HepG2 (cell line): Measurements from ENCODE around the gene SREBF1. TPM values are rescaled to one million over a fixed set of nuclear protein-coding genes. Genes with fewer than 3 reads are reported as not detected.

Experiments used
- CEBPB ChIP-seq: IDR thresholded peaks from 2 replicates; pipeline ENCODE4 v1.6.1; 2011; ENCODE audit warnings: low read depth, low read length, improper control_type of control experiment, borderline replicate concordance
- DMAP1 ChIP-seq: IDR thresholded peaks from 2 replicates; pipeline ENCODE4 v1.6.1; 2016
- DNMT3B ChIP-seq: conservative IDR thresholded peaks from 2 replicates; pipeline ENCODE4 v1.6.1; 2016; ENCODE audit warnings: missing biosample characterization, control low read depth
- HNF4A ChIP-seq: sonication (generic); formaldehyde crosslinking; IDR thresholded peaks from 2 replicates; pipeline ENCODE4 v1.4.0; 2020; ENCODE audit warnings: missing genetic modification reagents
- HOXD1 ChIP-seq: sonication (generic); formaldehyde crosslinking; IDR thresholded peaks from 2 replicates; pipeline ENCODE4 v1.5.0; 2020; ENCODE audit warnings: missing genetic modification reagents
- NFYC ChIP-seq: IDR thresholded peaks from 2 replicates; pipeline ENCODE4 v1.6.1; 2016; ENCODE audit warnings: missing genetic modification reagents, missing compliant biosample characterization
- NONO ChIP-seq, 2 experiments: fragments of 450-650 bp in 1 of 2; sonication (generic) in 1 of 2; formaldehyde crosslinking in 1 of 2; IDR thresholded peaks in 1 of 2; conservative IDR thresholded peaks in 1 of 2; 2 replicates each; pipeline versions ENCODE4 v1.6.1 to v1.8.0; 2017 to 2022; ENCODE audit warnings: mild to moderate bottlenecking in 1 of 2, missing genetic modification reagents in 1 of 2, moderate library complexity in 1 of 2
- PHB2 ChIP-seq: fragments of 450-650 bp; IDR thresholded peaks from 2 replicates; pipeline ENCODE4 v1.6.1; 2018; ENCODE audit not compliant: partially characterized antibody
- PHF21A ChIP-seq: sonication (generic); formaldehyde crosslinking; IDR thresholded peaks from 2 replicates; pipeline ENCODE4 v1.5.0; 2020; ENCODE audit warnings: mild to moderate bottlenecking, missing genetic modification reagents
- PHF5A ChIP-seq: IDR thresholded peaks from one replicate; pipeline ENCODE4 v1.6.1; 2018; ENCODE audit warnings: low read depth, missing genetic modification reagents; ENCODE audit not compliant: unreplicated experiment
- RAD21 ChIP-seq: fragments of 450-650 bp; formaldehyde crosslinking; IDR thresholded peaks from 2 replicates; pipeline ENCODE4 v1.5.0; 2020; ENCODE audit warnings: mild to moderate bottlenecking
- SMARCE1 ChIP-seq: fragments of 450-650 bp; IDR thresholded peaks from 2 replicates; pipeline ENCODE4 v1.6.1; 2017; ENCODE audit warnings: borderline replicate concordance
- TSC22D2 ChIP-seq: sonication (generic); formaldehyde crosslinking; IDR thresholded peaks from 2 replicates; pipeline ENCODE4 v1.5.1; 2020; ENCODE audit warnings: missing genetic modification reagents, mild to moderate bottlenecking, borderline replicate concordance
- XBP1 ChIP-seq: sonication (generic); formaldehyde crosslinking; IDR thresholded peaks from 2 replicates; pipeline ENCODE4 v1.5.0; 2020; ENCODE audit warnings: missing genetic modification reagents
- ZFP36L2 ChIP-seq: sonication (generic); formaldehyde crosslinking; IDR thresholded peaks from 2 replicates; pipeline ENCODE4 v1.4.0; 2020; ENCODE audit warnings: missing genetic modification reagents
- ZNF282 ChIP-seq: fragments of 450-650 bp; IDR thresholded peaks from 2 replicates; pipeline ENCODE4 v1.6.1; 2018; ENCODE audit not compliant: partially characterized antibody
- ZNF337 ChIP-seq: sonication (generic); formaldehyde crosslinking; IDR thresholded peaks from 2 replicates; pipeline ENCODE4 v1.5.1; 2020; ENCODE audit warnings: missing genetic modification reagents, low read depth, mild to moderate bottlenecking, borderline replicate concordance
- ZNF577 ChIP-seq: sonication (generic); formaldehyde crosslinking; IDR thresholded peaks from 2 replicates; pipeline ENCODE4 v1.4.0; 2020; ENCODE audit warnings: mild to moderate bottlenecking, low read depth, missing genetic modification reagents, borderline replicate concordance
- ZNF670 ChIP-seq: sonication (generic); formaldehyde crosslinking; IDR thresholded peaks from 2 replicates; pipeline ENCODE4 v1.8.0; 2022; ENCODE audit warnings: mild to moderate bottlenecking, missing genetic modification reagents, borderline replicate concordance
- ZNF83 ChIP-seq: sonication (generic); formaldehyde crosslinking; IDR thresholded peaks from 2 replicates; pipeline ENCODE4 v1.4.0; 2020; ENCODE audit warnings: missing genetic modification reagents, mild to moderate bottlenecking, borderline replicate concordance
- polyA plus RNA-seq, 8 experiments: library from polyadenylated mRNA; depleted of rRNA in 3 of 8; stranded (reverse) in 7 of 8; unstranded in 1 of 8; fragments of >200 nt; fragmentation: Illumina TruSeq in 4 of 8; extraction: Trizol in 4 of 8; gene quantifications; 2 replicates each; pipeline versions ENCODE4 v1.2.1 to v1.2.3, GENCODE V29; 2011 to 2016; ENCODE audit warnings: low read depth in 4 of 8, missing spikeins in 1 of 8, mixed read lengths in 1 of 8; ENCODE audit not compliant: insufficient read depth in 1 of 8
- total RNA-seq, 5 experiments: library from RNA; depleted of rRNA; stranded (reverse); fragments of >200 nt; fragmentation: Illumina TruSeq; extraction: Trizol; gene quantifications; 2 replicates each; pipeline ENCODE4 v1.2.3, GENCODE V29; 2016; ENCODE audit warnings: low read depth in 1 of 5
- TF ChIP-seq, protein P1 (sequence below): sonication (generic); formaldehyde crosslinking; conservative IDR thresholded peaks from 2 replicates; pipeline ENCODE4 v1.4.0; 2020; ENCODE audit warnings: missing genetic modification reagents
- TF ChIP-seq, protein P2 (sequence below): sonication (generic); formaldehyde crosslinking; IDR thresholded peaks from 2 replicates; pipeline ENCODE4 v1.8.0; 2022; ENCODE audit warnings: missing genetic modification reagents, low read depth, mild to moderate bottlenecking, borderline replicate concordance
- TF ChIP-seq, protein P3 (sequence below): sonication (generic); formaldehyde crosslinking; IDR thresholded peaks from 2 replicates; pipeline ENCODE4 v1.5.0; 2020; ENCODE audit warnings: missing genetic modification reagents, mild to moderate bottlenecking, borderline replicate concordance
- TF ChIP-seq, protein P4 (sequence below): sonication (generic); formaldehyde crosslinking; IDR thresholded peaks from 2 replicates; pipeline ENCODE4 v1.8.0; 2022; ENCODE audit warnings: mild to moderate bottlenecking, missing genetic modification reagents; ENCODE audit not compliant: insufficient replicate concordance

The SREBF1 gene
- total and polyA plus RNA-seq, 2 of the 13 experiments (the other 11 are each of a cell fraction or from before 2014, with no cell fraction given) = 34.3 to 38.0 TPM

DNA sequence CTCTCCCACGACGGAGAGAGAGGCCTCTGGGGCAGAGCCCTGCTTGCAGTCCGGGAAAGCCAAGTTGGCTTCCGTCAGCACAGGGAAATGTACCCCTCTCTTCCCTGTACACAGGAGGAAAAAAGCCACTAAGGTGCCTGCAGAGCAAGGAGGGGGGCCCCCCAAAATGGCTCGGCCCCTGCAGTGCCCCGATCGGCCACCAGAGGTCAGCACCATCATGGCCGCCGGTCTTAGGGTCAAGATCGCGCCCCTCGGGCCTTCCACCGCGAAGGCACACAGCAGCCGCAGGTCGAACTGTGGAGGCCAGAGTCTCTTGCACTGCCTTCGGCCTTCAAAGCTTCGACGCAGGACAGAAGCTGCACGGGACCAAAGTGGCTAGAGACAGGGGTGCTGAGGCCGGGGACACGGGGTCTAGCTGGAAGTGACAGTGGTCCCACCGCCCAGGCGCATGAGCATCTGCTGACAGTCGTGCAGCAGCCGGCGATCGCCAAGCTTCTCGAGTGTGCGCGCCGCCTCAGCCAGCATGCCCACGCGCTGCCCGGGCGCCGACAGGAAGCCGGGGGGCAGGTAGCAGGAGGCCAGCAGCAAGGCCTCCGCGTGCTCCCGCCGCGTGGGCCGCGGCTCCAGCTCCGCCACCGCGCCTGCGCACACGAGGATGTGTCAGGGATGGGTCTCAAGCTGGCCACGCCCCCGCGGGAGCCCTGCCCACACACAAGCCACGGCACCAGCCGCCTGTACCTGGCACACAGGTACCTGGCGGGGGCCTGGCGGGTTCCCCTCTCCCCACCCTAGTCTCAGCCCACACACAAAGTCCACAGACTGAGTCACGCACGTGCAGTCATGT, 24.4 kb downstream of the SREBF1 start (continued):
- TF ChIP-seq, protein P1, sequence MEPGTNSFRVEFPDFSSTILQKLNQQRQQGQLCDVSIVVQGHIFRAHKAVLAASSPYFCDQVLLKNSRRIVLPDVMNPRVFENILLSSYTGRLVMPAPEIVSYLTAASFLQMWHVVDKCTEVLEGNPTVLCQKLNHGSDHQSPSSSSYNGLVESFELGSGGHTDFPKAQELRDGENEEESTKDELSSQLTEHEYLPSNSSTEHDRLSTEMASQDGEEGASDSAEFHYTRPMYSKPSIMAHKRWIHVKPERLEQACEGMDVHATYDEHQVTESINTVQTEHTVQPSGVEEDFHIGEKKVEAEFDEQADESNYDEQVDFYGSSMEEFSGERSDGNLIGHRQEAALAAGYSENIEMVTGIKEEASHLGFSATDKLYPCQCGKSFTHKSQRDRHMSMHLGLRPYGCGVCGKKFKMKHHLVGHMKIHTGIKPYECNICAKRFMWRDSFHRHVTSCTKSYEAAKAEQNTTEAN (CRISPR knock-in tag) = peak; percentile 53; the same call in 1 of the 2 replicates
- TF ChIP-seq, protein P2, sequence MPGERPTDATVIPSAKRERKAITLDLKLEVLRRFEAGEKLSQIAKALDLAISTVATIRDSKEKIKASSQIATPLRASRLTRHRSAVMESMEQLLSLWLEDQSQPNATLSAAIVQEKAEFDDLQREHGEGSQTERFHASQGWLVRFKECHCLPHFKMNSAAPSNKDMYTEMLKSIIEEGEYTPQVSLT (CRISPR knock-in tag) = no peak
- no peak for TF ChIP-seq PHB2
- TF ChIP-seq, protein P3, sequence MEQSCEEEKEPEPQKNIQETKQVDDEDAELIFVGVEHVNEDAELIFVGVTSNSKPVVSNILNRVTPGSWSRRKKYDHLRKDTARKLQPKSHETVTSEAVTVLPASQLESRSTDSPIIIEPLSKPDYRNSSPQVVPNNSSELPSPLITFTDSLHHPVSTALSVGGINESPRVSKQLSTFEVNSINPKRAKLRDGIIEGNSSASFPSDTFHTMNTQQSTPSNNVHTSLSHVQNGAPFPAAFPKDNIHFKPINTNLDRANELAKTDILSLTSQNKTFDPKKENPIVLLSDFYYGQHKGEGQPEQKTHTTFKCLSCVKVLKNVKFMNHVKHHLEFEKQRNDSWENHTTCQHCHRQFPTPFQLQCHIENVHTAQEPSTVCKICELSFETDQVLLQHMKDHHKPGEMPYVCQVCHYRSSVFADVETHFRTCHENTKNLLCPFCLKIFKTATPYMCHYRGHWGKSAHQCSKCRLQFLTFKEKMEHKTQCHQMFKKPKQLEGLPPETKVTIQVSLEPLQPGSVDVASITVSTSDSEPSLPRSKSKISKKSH (CRISPR knock-in tag) = no peak
- no peak for TF ChIP-seq DMAP1 (CRISPR knock-in tag)
- no peak for TF ChIP-seq NONO (IDR thresholded peaks at IDR 0.05)
- peak; percentile 79 for TF ChIP-seq NONO (CRISPR knock-in tag; conservative IDR thresholded peaks at IDR 0.05)
- no peak for TF ChIP-seq ZFP36L2
- TF ChIP-seq, protein P4, sequence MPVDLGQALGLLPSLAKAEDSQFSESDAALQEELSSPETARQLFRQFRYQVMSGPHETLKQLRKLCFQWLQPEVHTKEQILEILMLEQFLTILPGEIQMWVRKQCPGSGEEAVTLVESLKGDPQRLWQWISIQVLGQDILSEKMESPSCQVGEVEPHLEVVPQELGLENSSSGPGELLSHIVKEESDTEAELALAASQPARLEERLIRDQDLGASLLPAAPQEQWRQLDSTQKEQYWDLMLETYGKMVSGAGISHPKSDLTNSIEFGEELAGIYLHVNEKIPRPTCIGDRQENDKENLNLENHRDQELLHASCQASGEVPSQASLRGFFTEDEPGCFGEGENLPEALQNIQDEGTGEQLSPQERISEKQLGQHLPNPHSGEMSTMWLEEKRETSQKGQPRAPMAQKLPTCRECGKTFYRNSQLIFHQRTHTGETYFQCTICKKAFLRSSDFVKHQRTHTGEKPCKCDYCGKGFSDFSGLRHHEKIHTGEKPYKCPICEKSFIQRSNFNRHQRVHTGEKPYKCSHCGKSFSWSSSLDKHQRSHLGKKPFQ (CRISPR knock-in tag) = no peak
- no peak for TF ChIP-seq DNMT3B (CRISPR knock-in tag)
- TF ChIP-seq XBP1 (CRISPR knock-in tag) = no peak
- peak; percentile 95 for TF ChIP-seq RAD21 (CRISPR knock-in tag)
- peak; percentile 57 for TF ChIP-seq HNF4A (CRISPR knock-in tag)
- TF ChIP-seq ZNF577 (CRISPR knock-in tag) = no peak
- no peak for TF ChIP-seq TSC22D2 (CRISPR knock-in tag)
- TF ChIP-seq ZNF83 = no peak
- no peak for TF ChIP-seq ZNF337 (CRISPR knock-in tag)
- TF ChIP-seq ZNF670 = no peak
- TF ChIP-seq HOXD1 (CRISPR knock-in tag) = no peak
- TF ChIP-seq SMARCE1 = no peak
- no peak for TF ChIP-seq ZNF282
- TF ChIP-seq NFYC = no peak
- TF ChIP-seq CEBPB = no peak
- peak; percentile 74; the same call in 1 of the 2 replicates for TF ChIP-seq PHF21A
- TF ChIP-seq PHF5A (CRISPR knock-in tag) = peak; percentile 29
